Natural killer cell (primary cell): ENCODE results near the gene PLPP7. TPM values are rescaled to one million over a fixed set of nuclear protein-coding genes. Genes with fewer than 3 reads are reported as not detected.

Experiments
- ATAC-seq, 3 donors: fragments of 150-1000 bp in 2 of 3; fragments of 200-7000 bp in 1 of 3; cut with Tn5 transposase; 1 replicate in 1 of 3; 2 replicates in 2 of 3; pipeline ENCODE4 v1.10.0; 2021; ENCODE audit warnings: mild to moderate bottlenecking in 2 of 3, moderate library complexity in 2 of 3
- DNase-seq, 2 donors: peaks; one replicate each; pipeline versions ENCODE4 v3.0.0 to v3.0.0-alpha.2; 2013 to 2021; ENCODE audit warnings: mixed read lengths in 1 of 2
- H3K27ac ChIP-seq: one replicate; pipeline ENCODE4 v1.5.1; 2013; ENCODE audit warnings: mild to moderate bottlenecking, low read length
- H3K27me3 ChIP-seq: one replicate; pipeline ENCODE4 v1.6.1; 2013; ENCODE audit warnings: low read length; ENCODE audit not compliant: control insufficient read depth, insufficient read depth
- H3K36me3 ChIP-seq: one replicate; pipeline ENCODE4 v1.6.1; 2013; ENCODE audit warnings: low read length; ENCODE audit not compliant: control insufficient read depth, insufficient read depth
- H3K4me1 ChIP-seq: one replicate; pipeline ENCODE4 v1.6.1; 2013; ENCODE audit warnings: low read length; ENCODE audit not compliant: control insufficient read depth, insufficient read depth
- H3K4me3 ChIP-seq: one replicate; pipeline ENCODE4 v1.5.1; 2013; ENCODE audit warnings: low read length
- H3K9me3 ChIP-seq: one replicate; pipeline ENCODE4 v1.6.1; 2013; ENCODE audit warnings: low read length; ENCODE audit not compliant: control insufficient read depth, insufficient read depth
- H3K27ac Mint-ChIP-seq, 2 donors: one replicate each; pipeline ENCODE4 v1.8.0; 2022; ENCODE audit warnings: mild to moderate bottlenecking in 2 of 2, mixed read lengths in 2 of 2, moderate library complexity in 1 of 2
- H3K27me3 Mint-ChIP-seq, 2 donors: one replicate each; pipeline ENCODE4 v1.8.0; 2022; ENCODE audit warnings: low read depth in 2 of 2, mixed read lengths in 2 of 2
- H3K36me3 Mint-ChIP-seq: one replicate; pipeline ENCODE4 v1.8.0; 2022; ENCODE audit warnings: mixed read lengths
- H3K4me1 Mint-ChIP-seq, 2 donors: one replicate each; pipeline ENCODE4 v1.8.0; 2022; ENCODE audit warnings: mixed read lengths in 2 of 2
- H3K4me3 Mint-ChIP-seq: one replicate; pipeline ENCODE4 v1.8.0; 2022; ENCODE audit warnings: mild to moderate bottlenecking, moderate library complexity, mixed read lengths
- H3K9me3 Mint-ChIP-seq, 2 donors: one replicate each; pipeline ENCODE4 v1.8.0; 2022; ENCODE audit warnings: mixed read lengths in 2 of 2
- CTCF ChIP-seq: fragments of 200-600 bp; IDR thresholded peaks from one replicate; pipeline ENCODE4 v1.8.0; 2022; ENCODE audit warnings: antibody characterized with exemption
- WGBS: methylation state at CpG from one replicate; pipeline ENCODE4 v1.1.7; 2013; ENCODE audit warnings: missing lambda C conversion rate; ENCODE audit not compliant: insufficient coverage; 5-methylcytosine and 5-hydroxymethylcytosine counted together
- intact Hi-C: fragments of 100-400 bp; cut with micrococcal nuclease; formaldehyde crosslinking; loops from one replicate; pipeline ENCODE4 v1.14.2; 2022
- total RNA-seq, 4 donors: library from RNA; stranded (reverse); fragments of 120-200 nt in 1 of 4; gene quantifications; one replicate each; pipeline versions ENCODE4 v1.2.3 to v1.2.4, GENCODE V29; 2013 to 2022

The PLPP7 gene
- total RNA-seq, 3 donors from 2014 or later (not counting 1 experiment from before 2014, with no cell fraction given) = 0.28 to 0.59 (median 0.34) TPM

GRCh38 chr9:131279863-131280570 lies 9.5 kb upstream of the PLPP7 start:
- H3K36me3 Mint-ChIP-seq = peaks cover 7% of the 10 kb centered on the region
- no peak for TF ChIP-seq CTCF
- DNase-seq (no peak), ATAC-seq (no peak)
- no peak overlapping the region for H3K4me3 ChIP-seq
- peaks cover 0 to 7% of the 10 kb centered on the region in 2 donors for H3K27me3 Mint-ChIP-seq
- intact Hi-C loops = no loop called here
- H3K36me3 ChIP-seq = no peaks in the 10 kb centered on the region
- peaks cover 35% of the 10 kb centered on the region for H3K4me1 ChIP-seq
- H3K9me3 Mint-ChIP-seq = no peaks in the 10 kb centered on the region
- H3K9me3 ChIP-seq = no peaks in the 10 kb centered on the region
- H3K4me3 Mint-ChIP-seq = no peak overlapping the region
- WGBS = 82% methylated on average over 19 of the region's 19 CpGs
- H3K27ac ChIP-seq = no peak overlapping the region
- H3K27ac Mint-ChIP-seq = no peak overlapping the region
- peaks cover 5% of the 10 kb centered on the region for H3K27me3 ChIP-seq
- H3K4me1 Mint-ChIP-seq = peaks cover 23 to 47% of the 10 kb centered on the region in 2 donors

- Histone ChIP-seq H3K4me3 (no peak overlapping the region), H3K27ac (no peak overlapping the region), H3K36me3 (no peaks in the 10 kb centered on the region), H3K4me1 (peaks cover 35% of the 10 kb centered on the region), H3K9me3 (no peaks in the 10 kb centered on the region), H3K27me3 (peaks cover 5% of the 10 kb centered on the region)
- peaks cover 17 to 42% of the 10 kb centered on the region in 2 donors for H3K4me1 Mint-ChIP-seq
- 97% methylated on average over 2 of the region's 3 CpGs for WGBS
- H3K9me3 Mint-ChIP-seq = no peaks in the 10 kb centered on the region
- DNase-seq (no peak), ATAC-seq (no peak)
- peaks cover 0 to 7% of the 10 kb centered on the region in 2 donors for H3K27me3 Mint-ChIP-seq
- peaks cover 7% of the 10 kb centered on the region for H3K36me3 Mint-ChIP-seq
- no peak overlapping the region for H3K4me3 Mint-ChIP-seq
- TF ChIP-seq CTCF = no peak
- H3K27ac Mint-ChIP-seq = no peak overlapping the region
- intact Hi-C loops = no loop called here
These were observed 8.9 kb upstream of the PLPP7 start for GRCh38 chr9:131280660-131281059.

DNA sequence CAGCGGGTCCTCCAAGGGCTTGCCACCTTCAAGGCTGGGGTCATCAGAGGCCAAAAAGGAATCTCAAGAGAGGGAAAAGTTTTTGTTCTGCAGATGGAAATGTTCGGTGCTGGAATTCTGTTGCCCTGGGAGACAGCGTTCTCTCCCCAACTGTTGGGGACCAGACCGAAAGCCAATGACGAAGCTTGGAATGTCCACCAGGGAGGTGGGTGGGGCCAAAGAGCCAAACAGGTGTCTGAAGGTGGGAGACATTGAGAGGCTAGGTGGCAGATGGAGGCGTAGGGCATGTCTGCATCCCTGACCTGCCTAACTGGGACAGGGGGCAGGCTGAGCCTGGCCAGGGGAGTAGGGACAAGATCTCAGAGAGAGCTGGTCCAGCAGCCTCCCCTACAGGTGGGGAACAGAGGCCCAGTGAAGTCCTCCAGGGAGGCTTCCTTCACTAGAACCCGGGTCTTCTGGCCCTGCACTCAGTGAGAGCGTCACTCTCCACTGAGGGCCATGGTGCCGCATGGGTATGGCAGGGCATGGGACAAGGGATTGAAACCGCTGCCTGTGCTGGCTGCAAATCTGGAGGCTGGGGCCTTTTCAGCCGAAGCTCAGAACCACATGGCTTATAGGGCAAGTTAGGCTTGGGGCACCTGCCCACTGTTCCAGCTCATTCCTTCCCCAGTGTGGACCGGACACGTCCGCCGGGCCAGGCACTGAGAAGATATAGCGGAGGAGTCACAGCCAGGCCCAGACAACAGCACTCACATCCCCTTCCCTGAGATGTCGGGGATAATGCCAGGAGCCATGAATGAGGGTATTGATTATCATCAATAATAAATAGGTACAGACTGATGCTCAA lies 8.2 kb upstream of the PLPP7 start:
- Mint-ChIP-seq H3K27me3 (peaks cover 0 to 7% of the 10 kb centered on the region in 2 donors), H3K4me3 (peak overlapping the region; percentile 74), H3K4me1 (peaks cover 13 to 35% of the 10 kb centered on the region in 2 donors), H3K9me3 (no peaks in the 10 kb centered on the region), H3K36me3 (peaks cover 2% of the 10 kb centered on the region), H3K27ac (peak overlapping the region in 1 of 2 donors; percentile 42)
- Histone ChIP-seq H3K36me3 (no peaks in the 10 kb centered on the region), H3K9me3 (no peaks in the 10 kb centered on the region), H3K4me3 (no peak overlapping the region), H3K4me1 (peaks cover 35% of the 10 kb centered on the region), H3K27ac (no peak overlapping the region), H3K27me3 (peaks cover 5% of the 10 kb centered on the region)
- DNase-seq (no peak), ATAC-seq (no peak)
- no peak for TF ChIP-seq CTCF
- 96% methylated on average over 12 of the region's 17 CpGs for WGBS
- intact Hi-C loops = no loop called here
